Kidney (tissue), 14 donors: ENCODE results near the gene ADGRA1. TPM values are rescaled to one million over a fixed set of nuclear protein-coding genes. Genes with fewer than 3 reads are reported as not detected.

Source experiments
- DNase-seq, 5 donors: peaks; one replicate each; pipeline ENCODE4 v3.0.0-alpha.2; 2013 to 2020
- FAIRE-seq: peaks from 2 replicates; lab custom pipeline; 2012; peaks lifted over from hg19 to GRCh38; lab: Jason Lieb, UNC
- H3K27ac ChIP-seq, 2 donors: one replicate each; pipeline ENCODE4 v1.7.0; 2013; ENCODE audit warnings: low read depth in 2 of 2, low read length in 2 of 2, inconsistent platforms in 1 of 2
- H3K27me3 ChIP-seq: one replicate; pipeline ENCODE4 v1.7.1; 2013; ENCODE audit warnings: low read length, inconsistent platforms; ENCODE audit not compliant: control insufficient read depth, insufficient read depth
- H3K36me3 ChIP-seq, 3 donors: one replicate each; pipeline versions ENCODE4 v1.7.0 to v1.7.1; 2013; ENCODE audit warnings: low read length in 3 of 3, control low read depth in 1 of 3, inconsistent platforms in 1 of 3; ENCODE audit not compliant: insufficient read depth in 3 of 3, control insufficient read depth in 2 of 3
- H3K4me1 ChIP-seq, 3 donors: one replicate each; pipeline versions ENCODE4 v1.7.0 to v1.7.1; 2013; ENCODE audit warnings: low read length in 3 of 3, inconsistent platforms in 1 of 3, low read depth in 1 of 3; ENCODE audit not compliant: control insufficient read depth in 2 of 3, insufficient read depth in 2 of 3
- H3K4me3 ChIP-seq, 3 donors: one replicate each; pipeline versions ENCODE4 v1.7.0 to v1.8.1; 2013; ENCODE audit warnings: low read length in 3 of 3, control low read depth in 1 of 3, inconsistent platforms in 1 of 3
- H3K9ac ChIP-seq, 3 donors: one replicate each; pipeline versions ENCODE4 v1.7.0 to v1.7.1; 2013; ENCODE audit warnings: low read length in 3 of 3, control low read depth in 1 of 3, inconsistent platforms in 1 of 3
- H3K9me3 ChIP-seq, 3 donors: one replicate each; pipeline versions ENCODE4 v1.7.0 to v1.7.1; 2013; ENCODE audit warnings: low read length in 3 of 3, control low read depth in 1 of 3, inconsistent platforms in 1 of 3; ENCODE audit not compliant: control insufficient read depth in 2 of 3, insufficient read depth in 1 of 3
- intact Hi-C: fragments of 100-400 bp; cut with DNase I; formaldehyde crosslinking; loops from one replicate; pipeline ENCODE4 v1.11.1; 2022
- polyA plus RNA-seq: library from polyadenylated mRNA; stranded (reverse); fragments of 350-450 nt; fragmentation: Illumina TruSeq; extraction: RNeasy Lipid Tissue Mini Kit (QIAGEN cat#74804); gene quantifications from one replicate; pipeline ENCODE4 v1.2.3, GENCODE V29; 2014; ENCODE audit warnings: low read depth, low replicate concordance; ENCODE audit not compliant: insufficient read depth
- total RNA-seq: library from RNA; stranded (reverse); fragmentation: NEBNext Ultra II Directional; extraction: Animal tissue kit (Norgen Biotek cat#: 25700); gene quantifications from one replicate; pipeline ENCODE4 v1.2.1, GENCODE V29; 2021
- TF ChIP-seq, protein P1 (sequence below): IDR thresholded peaks from 3 replicates; pipeline ENCODE4 v1.5.1; 2012; ENCODE audit warnings: mild to moderate bottlenecking, moderate library complexity, borderline replicate concordance; ENCODE audit not compliant: insufficient read depth; ENCODE audit errors: extremely low read depth
- donor health status: control.
- donor health status: control.
- donor health status: control.
- donor health status: control.
- donor health status: control.
- donor health status: DM: yes; HTN: yes; CAD: no.
- donor health status: Normal renal cell carcinoma (clear cell type).

Gene ADGRA1
- total and polyA plus RNA-seq, 2 donors from 2014 or later: 0.91 to 1.1 TPM

- DNase-seq: no peak
Measured at GRCh38 chr10:133105686-133106390, 18.1 kb downstream of the ADGRA1 start.

GRCh38 chr10:133106516-133106915 lies 18.8 kb downstream of the ADGRA1 start:
- FAIRE-seq (no peak), DNase-seq (no peak)
- H3K27ac ChIP-seq: no peak overlapping the region
- no peak overlapping the region for H3K4me3 ChIP-seq
- H3K36me3 ChIP-seq: no peaks in the 10 kb centered on the region
- TF ChIP-seq, protein P1, sequence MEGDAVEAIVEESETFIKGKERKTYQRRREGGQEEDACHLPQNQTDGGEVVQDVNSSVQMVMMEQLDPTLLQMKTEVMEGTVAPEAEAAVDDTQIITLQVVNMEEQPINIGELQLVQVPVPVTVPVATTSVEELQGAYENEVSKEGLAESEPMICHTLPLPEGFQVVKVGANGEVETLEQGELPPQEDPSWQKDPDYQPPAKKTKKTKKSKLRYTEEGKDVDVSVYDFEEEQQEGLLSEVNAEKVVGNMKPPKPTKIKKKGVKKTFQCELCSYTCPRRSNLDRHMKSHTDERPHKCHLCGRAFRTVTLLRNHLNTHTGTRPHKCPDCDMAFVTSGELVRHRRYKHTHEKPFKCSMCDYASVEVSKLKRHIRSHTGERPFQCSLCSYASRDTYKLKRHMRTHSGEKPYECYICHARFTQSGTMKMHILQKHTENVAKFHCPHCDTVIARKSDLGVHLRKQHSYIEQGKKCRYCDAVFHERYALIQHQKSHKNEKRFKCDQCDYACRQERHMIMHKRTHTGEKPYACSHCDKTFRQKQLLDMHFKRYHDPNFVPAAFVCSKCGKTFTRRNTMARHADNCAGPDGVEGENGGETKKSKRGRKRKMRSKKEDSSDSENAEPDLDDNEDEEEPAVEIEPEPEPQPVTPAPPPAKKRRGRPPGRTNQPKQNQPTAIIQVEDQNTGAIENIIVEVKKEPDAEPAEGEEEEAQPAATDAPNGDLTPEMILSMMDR: no peak
- no peaks in the 10 kb centered on the region for H3K27me3 ChIP-seq
- H3K4me1 ChIP-seq: no peaks in the 10 kb centered on the region
- H3K9ac ChIP-seq: no peak overlapping the region
- intact Hi-C loops: no loop called here
- peaks cover 0 to 9% (median 2%) of the 10 kb centered on the region in 3 donors for H3K9me3 ChIP-seq

More at GRCh38 chr10:133105686-133106390, 18.1 kb downstream of the ADGRA1 start:
- Histone ChIP-seq H3K9me3 (peaks cover 0 to 9% (median 2%) of the 10 kb centered on the region in 3 donors), H3K4me1 (no peaks in the 10 kb centered on the region), H3K36me3 (no peaks in the 10 kb centered on the region), H3K9ac (no peak overlapping the region), H3K27ac (no peak overlapping the region), H3K4me3 (no peak overlapping the region), H3K27me3 (no peaks in the 10 kb centered on the region)
- TF ChIP-seq, protein P1: no peak
- intact Hi-C loops: no loop called here
- no peak for FAIRE-seq

GRCh38 chr10:133107442-133107841 lies 19.7 kb downstream of the ADGRA1 start:
- no peak for DNase-seq
- intact Hi-C loops: no loop called here
- Histone ChIP-seq H3K9me3 (peaks cover 0 to 9% (median 2%) of the 10 kb centered on the region in 3 donors), H3K4me1 (no peaks in the 10 kb centered on the region), H3K27ac (no peak overlapping the region), H3K27me3 (no peaks in the 10 kb centered on the region), H3K36me3 (no peaks in the 10 kb centered on the region), H3K4me3 (no peak overlapping the region), H3K9ac (no peak overlapping the region)
- FAIRE-seq: no peak
- TF ChIP-seq, protein P1: no peak
